Skeletal muscle tissue (tissue), 4 donors: ENCODE results near the gene LMLN. TPM values are rescaled to one million over a fixed set of nuclear protein-coding genes. Genes with fewer than 3 reads are reported as not detected.
"Not testable (repeated sequence)": the region's sequence is repeated elsewhere in the genome, so short reads cannot be mapped to it uniquely, and the experiment has no call there.

Source experiments
- H3K27ac ChIP-seq: one replicate; pipeline ENCODE4 v1.7.0; 2013; ENCODE audit warnings: mild to moderate bottlenecking, low read depth, low read length, inconsistent platforms
- H3K27me3 ChIP-seq, 3 donors: one replicate each; pipeline ENCODE4 v1.7.0; 2013; ENCODE audit warnings: low read length in 3 of 3; ENCODE audit not compliant: control insufficient read depth in 3 of 3, insufficient read depth in 3 of 3
- H3K36me3 ChIP-seq, 3 donors: one replicate each; pipeline ENCODE4 v1.7.0; 2013; ENCODE audit warnings: low read length in 3 of 3; ENCODE audit not compliant: control insufficient read depth in 3 of 3, insufficient read depth in 3 of 3
- H3K4me1 ChIP-seq, 3 donors: one replicate each; pipeline ENCODE4 v1.7.0; 2013; ENCODE audit warnings: low read length in 3 of 3, mild to moderate bottlenecking in 3 of 3; ENCODE audit not compliant: control insufficient read depth in 3 of 3, insufficient read depth in 3 of 3
- H3K4me3 ChIP-seq, 3 donors: one replicate each; pipeline ENCODE4 v1.7.0; 2013; ENCODE audit warnings: low read length in 3 of 3
- H3K9ac ChIP-seq, 3 donors: one replicate each; pipeline ENCODE4 v1.7.0; 2013; ENCODE audit warnings: low read length in 3 of 3, mild to moderate bottlenecking in 3 of 3, moderate library complexity in 2 of 3, low read depth in 1 of 3
- H3K9me3 ChIP-seq, 3 donors: one replicate each; pipeline ENCODE4 v1.7.0; 2013; ENCODE audit warnings: low read length in 3 of 3; ENCODE audit not compliant: control insufficient read depth in 3 of 3
- total RNA-seq: library from RNA; depleted of rRNA; stranded (reverse); fragments of >200 nt; gene quantifications from one replicate; pipeline ENCODE4 v1.2.3, GENCODE V29; 2014
- donor health status: Osteomylitis.

The LMLN gene
- total RNA-seq, 1 donor from 2014 or later: 4.2 TPM

DNA sequence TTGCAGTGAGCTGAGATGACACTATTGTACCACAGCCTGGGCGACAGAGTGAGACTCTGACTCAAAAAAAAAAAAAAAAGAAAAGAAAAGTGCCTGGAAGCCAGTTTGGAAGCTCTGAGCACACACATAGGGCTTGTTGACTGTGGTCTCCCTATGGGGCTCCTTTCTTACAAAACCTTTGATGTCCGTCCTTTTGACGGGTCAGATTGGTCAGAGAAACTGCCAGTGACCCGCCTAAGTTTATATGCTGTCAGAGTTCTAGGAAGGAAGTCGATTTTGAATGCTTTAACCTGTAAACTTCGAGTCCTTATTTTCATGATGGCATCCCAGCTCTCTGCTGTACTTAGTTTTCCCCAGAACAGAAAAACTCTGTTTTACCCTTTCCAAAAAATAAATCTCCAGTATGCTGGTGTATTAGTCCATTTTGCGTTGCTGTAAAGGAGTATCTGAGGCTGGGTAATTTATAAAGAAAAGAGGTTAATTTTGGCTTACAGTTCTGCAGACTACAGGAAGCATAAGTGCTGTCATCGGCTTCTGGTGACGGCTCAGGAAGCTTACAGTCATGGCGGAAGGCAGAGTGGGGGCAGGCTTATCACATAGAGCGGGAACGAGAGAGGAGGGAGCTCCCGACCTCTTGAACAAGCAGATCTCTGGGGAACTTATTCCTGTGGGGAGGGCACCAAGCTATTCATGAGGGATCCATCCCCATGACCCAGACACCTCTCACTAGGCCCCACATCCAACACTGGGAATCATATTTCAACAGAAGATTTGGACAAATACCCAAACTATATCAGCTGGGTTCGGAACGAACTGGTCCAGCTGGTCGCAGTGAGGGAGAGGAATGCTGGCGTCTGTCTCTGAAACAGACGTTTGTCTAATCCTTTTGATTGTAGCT is 72.3 kb downstream of the LMLN start:
- H3K4me3 ChIP-seq: no peak overlapping the region
- H3K9ac ChIP-seq: no peak overlapping the region
- H3K9me3 ChIP-seq: no peaks in the 10 kb centered on the region
- no peak overlapping the region for H3K27ac ChIP-seq
- no peaks in the 10 kb centered on the region for H3K27me3 ChIP-seq
- H3K4me1 ChIP-seq: no peaks in the 10 kb centered on the region
- H3K36me3 ChIP-seq: peaks cover 0 to 3% (median 0%) of the 10 kb centered on the region in 3 donors

DNA sequence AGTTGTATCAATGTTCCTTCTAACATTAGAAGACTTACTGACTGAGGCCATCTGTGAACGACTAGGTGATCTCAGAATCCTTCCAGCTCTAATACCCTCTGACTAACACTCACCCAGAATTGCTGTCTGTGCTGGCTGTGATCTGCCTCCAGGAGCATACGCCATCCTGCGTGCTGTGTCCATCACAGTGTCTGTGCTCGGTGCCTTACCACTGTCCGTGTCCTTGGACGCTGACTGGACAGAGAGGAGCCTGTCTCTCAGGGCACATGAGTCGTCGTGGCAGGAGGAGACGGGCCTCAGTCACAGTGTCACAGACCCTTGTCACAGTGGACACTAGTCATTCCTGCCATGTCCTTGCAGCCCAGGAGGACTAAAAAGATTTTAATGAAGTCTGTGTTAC is 83.1 kb downstream of the LMLN start:
- Histone ChIP-seq H3K4me3 (no peak overlapping the region), H3K4me1 (no peaks in the 10 kb centered on the region), H3K9me3 (no peaks in the 10 kb centered on the region), H3K9ac (no peak overlapping the region), H3K36me3 (peaks cover 2 to 7% (median 5%) of the 10 kb centered on the region in 3 donors), H3K27me3 (no peaks in the 10 kb centered on the region), H3K27ac (no peak overlapping the region)

- Histone ChIP-seq H3K27ac (no peak overlapping the region), H3K9me3 (no peaks in the 10 kb centered on the region), H3K4me3 (no peak overlapping the region), H3K36me3 (no peaks in the 10 kb centered on the region), H3K9ac (no peak overlapping the region), H3K4me1 (no peaks in the 10 kb centered on the region), H3K27me3 (no peaks in the 10 kb centered on the region)
Measured at GRCh38 chr3:198046120-198046857, 86.3 kb downstream of the LMLN start.

- H3K4me3 ChIP-seq: no peak overlapping the region
- H3K27ac ChIP-seq: no peak overlapping the region
- H3K9me3 ChIP-seq: no peaks in the 10 kb centered on the region
- no peaks in the 10 kb centered on the region for H3K4me1 ChIP-seq
- no peaks in the 10 kb centered on the region for H3K27me3 ChIP-seq
- H3K9ac ChIP-seq: no peak overlapping the region
- no peaks in the 10 kb centered on the region for H3K36me3 ChIP-seq
Measured at GRCh38 chr3:198048445-198048844, 88.4 kb downstream of the LMLN start.

DNA sequence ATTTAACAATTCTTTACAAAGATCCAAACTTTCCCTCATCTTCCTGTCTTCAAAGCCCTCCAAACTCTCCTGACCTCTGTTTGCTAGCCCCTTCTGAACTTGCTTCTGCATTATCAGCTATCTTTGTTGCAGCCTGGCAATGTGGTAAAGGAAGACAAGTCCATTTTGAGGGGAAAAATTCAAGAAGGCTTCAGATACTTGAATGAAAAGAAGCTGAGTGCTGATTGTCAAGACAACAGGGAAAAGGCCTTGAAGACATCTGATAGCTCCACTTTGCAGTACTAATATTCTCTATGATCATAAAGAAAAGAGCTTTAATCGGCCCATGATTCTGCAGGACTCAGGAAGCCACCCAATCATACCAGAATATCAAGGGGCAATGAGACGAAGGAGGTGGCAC is 91.8 kb downstream of the LMLN start:
- Histone ChIP-seq H3K9ac (no peak overlapping the region), H3K9me3 (no peaks in the 10 kb centered on the region), H3K4me1 (no peaks in the 10 kb centered on the region), H3K27me3 (no peaks in the 10 kb centered on the region), H3K27ac (no peak overlapping the region), H3K4me3 (no peak overlapping the region), H3K36me3 (no peaks in the 10 kb centered on the region)

- H3K9ac ChIP-seq, H3K4me1 ChIP-seq, H3K27me3 ChIP-seq, H3K9me3 ChIP-seq, H3K36me3 ChIP-seq, H3K4me3 ChIP-seq, H3K27ac ChIP-seq: not testable (repeated sequence)
Measured at GRCh38 chr3:198053462-198053861, 93.4 kb downstream of the LMLN start.

- Histone ChIP-seq H3K27ac (no peak overlapping the region), H3K9me3 (no peaks in the 10 kb centered on the region), H3K4me1 (no peaks in the 10 kb centered on the region), H3K9ac (no peak overlapping the region), H3K27me3 (peaks cover 0 to 11% (median 3%) of the 10 kb centered on the region in 3 donors), H3K36me3 (no peaks in the 10 kb centered on the region), H3K4me3 (no peak overlapping the region)
Measured at GRCh38 chr3:198061119-198062067, 101.4 kb downstream of the LMLN start.

- Histone ChIP-seq H3K27me3 (peaks cover 0 to 9% (median 3%) of the 10 kb centered on the region in 3 donors), H3K4me1 (no peaks in the 10 kb centered on the region), H3K36me3 (no peaks in the 10 kb centered on the region), H3K9ac (no peak overlapping the region), H3K9me3 (no peaks in the 10 kb centered on the region), H3K27ac (no peak overlapping the region), H3K4me3 (no peak overlapping the region)
Measured at GRCh38 chr3:198062068-198062465, 102.0 kb downstream of the LMLN start.

- no peak overlapping the region for H3K9ac ChIP-seq
- no peak overlapping the region for H3K27ac ChIP-seq
- H3K36me3 ChIP-seq: no peaks in the 10 kb centered on the region
- H3K4me1 ChIP-seq: no peaks in the 10 kb centered on the region
- peaks cover 0 to 8% (median 0%) of the 10 kb centered on the region in 3 donors for H3K27me3 ChIP-seq
- no peaks in the 10 kb centered on the region for H3K9me3 ChIP-seq
- no peak overlapping the region for H3K4me3 ChIP-seq
Measured at GRCh38 chr3:198064420-198064819, 104.4 kb downstream of the LMLN start.
